ENCODE data around the gene DCP2.

Gene DCP2

DNA sequence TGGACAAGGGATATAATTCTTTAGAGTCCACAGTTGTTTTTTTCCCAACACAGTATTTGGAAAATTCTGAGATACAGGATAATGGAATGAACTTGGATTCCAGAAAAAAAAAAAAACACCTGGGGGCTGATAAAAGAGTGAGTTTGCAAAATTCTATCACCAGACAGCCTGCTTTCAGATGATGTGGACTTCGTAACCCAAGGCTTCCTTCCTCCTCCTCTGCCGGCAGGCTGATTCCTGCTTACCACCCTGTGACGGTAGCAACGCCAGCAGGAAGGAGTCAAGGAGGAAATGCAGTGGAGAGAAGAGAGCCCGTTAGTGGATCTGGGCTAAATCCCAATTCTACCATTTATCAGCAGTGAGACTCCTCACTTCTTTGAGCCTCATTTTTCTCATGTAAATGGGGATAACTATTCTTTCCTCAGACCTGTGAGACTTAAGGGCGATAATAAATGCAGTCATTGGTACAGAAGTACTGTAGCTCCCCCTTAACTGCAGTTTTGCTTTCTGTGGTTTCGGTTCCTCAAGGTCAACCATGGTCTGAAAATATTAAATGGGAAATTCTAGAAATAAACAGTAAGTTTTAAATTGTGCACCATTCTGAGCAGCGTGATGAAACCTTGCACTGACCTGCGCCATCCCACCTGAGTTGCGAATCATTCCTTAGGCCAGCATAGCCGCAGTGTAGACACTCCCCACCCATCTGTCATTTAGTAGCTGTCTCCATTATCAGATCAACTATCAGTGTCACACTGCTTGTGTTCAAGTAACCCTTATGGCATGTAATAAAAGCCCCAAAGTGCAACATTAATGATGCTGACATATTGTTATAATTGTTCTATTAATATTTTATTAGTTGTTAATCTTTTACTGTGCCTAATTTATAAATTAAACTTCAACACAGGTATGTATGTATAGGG, 71.4 kb downstream of the DCP2 start:
- no peak for DNase-seq (ENCODE audit: low spot score)

DNA sequence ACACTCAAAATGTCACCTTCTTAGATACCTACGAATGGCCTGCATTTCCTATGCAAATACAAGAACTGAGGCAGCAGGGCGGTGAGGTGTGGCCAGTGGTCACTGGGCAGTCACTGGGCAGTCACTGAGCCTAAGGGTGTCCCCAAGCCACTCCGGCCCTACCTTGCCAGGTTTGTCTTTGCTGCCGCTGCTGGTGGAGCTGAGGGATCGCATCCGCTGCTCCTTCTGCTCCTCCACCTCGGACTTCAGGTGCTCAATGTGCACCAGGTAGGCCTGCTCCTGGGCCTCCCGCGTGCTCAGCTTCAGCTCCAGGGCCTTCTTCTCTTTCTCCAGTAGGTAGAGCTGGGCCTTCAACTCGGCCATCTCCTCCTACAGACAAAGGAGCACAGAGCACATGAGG, 72.3 kb downstream of the DCP2 start:
- DNase-seq (ENCODE audit: low spot score) = no peak

DNA sequence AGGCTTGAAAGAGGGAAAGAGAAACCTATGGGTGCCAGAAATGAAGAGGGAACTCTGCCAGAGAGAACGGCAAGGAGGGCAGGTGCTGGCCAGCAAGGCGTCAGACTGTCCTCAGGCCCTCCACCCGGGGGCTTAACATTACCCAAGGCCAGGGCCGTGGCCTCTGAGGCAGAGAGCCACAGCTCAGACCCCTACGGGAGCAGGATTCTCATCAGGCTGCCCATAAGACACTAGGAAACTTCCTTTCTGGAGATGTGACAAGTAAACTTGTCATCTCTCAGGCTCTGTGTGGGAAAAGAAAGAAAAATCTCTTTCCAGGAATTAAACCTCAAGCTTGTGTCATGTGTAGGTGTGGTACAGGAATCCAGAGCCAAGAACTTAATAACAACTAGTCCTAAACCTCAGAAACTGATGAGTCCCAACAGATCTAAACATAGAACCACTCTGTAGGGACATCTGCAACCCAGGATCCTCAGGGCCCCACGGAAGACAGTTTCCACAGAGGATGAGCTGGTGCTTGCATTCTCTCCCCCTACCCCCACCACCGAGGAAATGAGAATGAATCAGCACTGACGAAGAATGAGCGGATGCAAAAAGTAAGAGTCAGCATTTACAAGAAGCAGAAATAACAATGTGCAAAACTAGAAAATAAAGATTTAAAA, 74.3 kb downstream of the DCP2 start:
- DNase-seq (ENCODE audit: low spot score) = no peak

DNA sequence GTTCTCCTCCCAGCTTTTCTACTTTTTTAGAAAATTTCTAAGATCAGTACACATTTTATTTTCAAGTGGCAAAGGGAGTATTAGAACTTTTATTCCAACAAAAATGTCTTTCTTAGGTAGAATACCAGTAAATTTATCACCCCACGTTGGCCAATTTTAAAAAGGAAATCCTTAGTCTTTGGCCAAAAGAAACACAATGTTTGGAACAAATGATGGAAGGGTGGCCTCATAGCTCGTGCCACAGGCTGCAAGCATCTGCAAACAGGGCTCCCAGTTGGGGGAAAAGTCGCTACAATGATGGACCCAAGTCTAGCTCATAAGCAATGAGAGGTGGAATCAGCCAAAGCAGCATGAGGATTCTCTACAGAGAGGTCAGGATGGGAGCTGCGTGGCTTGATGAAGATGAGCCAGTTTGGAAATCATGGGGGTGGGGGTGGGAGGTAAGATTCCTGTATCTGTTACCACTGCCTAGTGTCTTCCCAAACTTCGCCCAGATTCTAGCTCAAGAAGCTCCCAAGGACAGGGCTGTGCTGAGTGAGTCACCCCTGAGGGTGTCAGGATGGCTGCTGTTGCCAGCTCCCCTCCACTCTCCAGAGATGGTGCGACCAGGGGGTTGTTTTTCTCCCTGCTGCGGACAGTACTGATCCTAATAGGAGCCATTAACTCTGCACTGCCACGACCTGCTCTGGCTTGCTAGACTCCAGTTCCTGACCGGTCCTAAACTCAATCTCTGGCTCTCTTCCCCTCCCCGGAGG, 75.6 kb downstream of the DCP2 start:
- no peak for DNase-seq (ENCODE audit: low spot score)

DNA sequence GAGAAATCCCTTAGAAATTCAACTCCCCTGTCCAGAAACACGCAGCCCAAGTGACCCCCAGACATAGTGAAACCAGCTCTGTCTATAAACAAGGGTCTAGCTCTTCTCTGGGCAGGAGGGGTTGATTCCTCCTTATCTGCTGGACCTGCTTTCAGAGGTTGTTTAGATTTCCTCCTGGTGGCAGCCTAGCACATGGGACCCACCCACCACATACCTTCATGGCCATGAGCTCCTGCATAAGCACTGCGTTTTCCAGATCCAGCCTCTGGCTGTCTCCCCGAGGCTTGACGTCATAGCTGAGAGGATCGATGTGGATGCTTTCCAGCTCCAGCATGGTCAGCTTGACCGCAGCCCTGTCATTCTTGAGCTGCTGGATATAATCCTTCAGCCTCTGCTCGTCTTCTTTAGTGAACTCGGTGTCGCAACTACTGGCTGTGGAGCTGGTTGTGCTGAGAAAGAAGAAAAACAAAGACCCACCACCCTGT, 77.0 kb downstream of the DCP2 start:
- DNase-seq (ENCODE audit: low spot score) = no peak

DNA sequence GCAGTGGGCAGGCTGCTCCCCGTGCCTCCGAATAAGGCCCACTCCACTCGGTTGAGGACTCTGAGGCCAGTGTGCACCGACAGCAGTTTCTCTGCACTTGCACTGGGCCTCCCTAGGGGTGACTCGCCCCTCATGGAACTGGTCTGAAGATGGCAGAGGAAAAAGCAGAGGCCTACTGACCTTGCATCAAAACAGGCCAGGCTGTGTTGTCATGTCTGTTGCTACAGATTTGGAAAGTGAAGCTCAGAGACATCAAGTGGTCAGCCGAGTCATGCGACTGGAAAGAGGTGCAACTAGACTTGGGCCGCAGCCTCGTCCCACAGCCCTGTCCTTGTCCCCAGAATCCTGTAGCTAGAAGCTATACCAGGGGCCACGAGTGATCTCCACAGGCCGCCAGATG, 78.3 kb downstream of the DCP2 start:
- DNase-seq (ENCODE audit: low spot score) = no peak

DNA sequence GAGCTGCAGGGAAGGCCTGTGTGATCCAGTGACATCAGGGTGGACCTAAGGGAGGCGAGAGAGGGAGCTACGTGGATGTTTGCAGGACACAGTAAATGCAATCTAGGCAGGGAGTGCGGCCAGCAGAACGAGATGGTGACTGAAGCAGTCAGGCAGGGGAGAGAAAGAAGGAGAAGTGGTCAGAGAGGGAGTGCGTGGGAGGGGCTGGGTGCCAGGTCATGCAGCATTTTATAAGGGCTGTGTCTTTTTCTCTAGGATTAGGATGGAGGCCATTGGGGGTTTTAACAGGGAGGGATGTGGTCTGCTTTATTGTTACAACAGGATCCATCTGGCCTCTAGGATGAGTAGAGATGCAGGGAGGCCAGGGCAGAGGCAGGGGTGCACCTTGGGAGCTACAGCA, 80.4 kb downstream of the DCP2 start:
- DNase-seq (ENCODE audit: low spot score) = no peak

DNA sequence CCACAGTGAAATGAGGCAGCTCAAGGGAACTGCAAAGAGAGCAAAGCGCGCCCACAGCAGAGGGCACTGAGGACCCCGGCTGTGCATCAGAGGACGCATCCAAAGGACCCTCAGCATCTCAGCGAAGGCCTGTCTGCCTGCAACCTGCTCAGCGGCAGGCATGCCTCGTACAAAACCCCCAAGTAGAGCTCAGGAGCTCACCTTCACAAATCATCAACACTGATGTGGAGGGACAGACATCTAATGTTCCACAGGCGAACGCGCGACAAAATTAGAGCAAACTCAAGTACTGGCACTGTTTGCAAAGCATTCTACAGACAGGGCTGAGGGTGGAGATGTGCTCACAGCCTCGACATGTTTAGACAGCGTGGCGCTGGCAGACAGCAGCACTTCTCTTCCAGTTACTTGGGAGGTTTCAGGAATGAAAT, 81.0 kb downstream of the DCP2 start:
- no peak for DNase-seq (ENCODE audit: low spot score)

DNA sequence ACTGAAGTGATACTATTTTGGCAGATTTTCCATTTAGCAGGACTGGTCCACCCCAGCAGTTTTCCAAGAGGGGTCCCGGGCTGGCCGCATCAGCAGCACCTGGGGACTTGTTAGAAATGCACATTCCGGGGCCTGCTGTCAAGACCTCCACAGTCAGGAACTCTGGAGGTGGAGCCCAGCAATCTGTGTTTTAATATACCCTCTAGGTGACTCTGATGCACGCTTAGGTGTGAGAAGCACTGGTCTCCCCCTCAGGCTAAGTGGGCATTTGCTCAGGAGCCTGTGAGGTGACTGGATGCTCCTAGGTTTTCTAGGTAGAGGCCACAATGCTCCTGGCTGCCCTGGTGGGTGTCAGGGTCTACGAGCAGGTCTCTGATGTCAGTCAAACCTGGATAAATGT, 81.7 kb downstream of the DCP2 start:
- no peak for DNase-seq (ENCODE audit: low spot score)

DNA sequence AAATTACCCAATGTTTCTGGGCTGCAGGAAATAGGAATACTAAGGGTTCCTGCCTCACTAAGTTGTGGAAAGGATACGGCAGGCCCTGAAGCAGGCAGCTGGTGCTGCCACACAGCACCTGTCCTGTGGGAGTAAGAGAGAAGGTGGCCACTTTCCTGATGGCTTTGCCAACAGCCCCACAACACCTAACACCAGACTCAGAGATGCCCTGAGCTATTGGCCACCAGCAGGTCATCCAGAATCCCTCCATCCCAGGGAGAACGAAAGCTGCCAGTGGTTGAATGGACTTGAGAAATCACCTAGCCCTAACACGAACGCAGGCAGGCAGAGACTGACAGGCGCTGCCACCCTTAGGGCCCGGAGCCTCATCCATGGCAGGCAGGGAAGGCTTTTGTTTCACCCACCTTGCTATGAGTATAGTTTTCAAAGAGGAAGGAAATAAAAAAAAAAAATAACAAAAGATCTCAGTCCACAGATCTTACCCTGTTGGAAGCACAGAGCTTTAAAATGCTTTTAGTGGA, 82.2 kb downstream of the DCP2 start:
- DNase-seq (ENCODE audit: low spot score) = no peak

DNA sequence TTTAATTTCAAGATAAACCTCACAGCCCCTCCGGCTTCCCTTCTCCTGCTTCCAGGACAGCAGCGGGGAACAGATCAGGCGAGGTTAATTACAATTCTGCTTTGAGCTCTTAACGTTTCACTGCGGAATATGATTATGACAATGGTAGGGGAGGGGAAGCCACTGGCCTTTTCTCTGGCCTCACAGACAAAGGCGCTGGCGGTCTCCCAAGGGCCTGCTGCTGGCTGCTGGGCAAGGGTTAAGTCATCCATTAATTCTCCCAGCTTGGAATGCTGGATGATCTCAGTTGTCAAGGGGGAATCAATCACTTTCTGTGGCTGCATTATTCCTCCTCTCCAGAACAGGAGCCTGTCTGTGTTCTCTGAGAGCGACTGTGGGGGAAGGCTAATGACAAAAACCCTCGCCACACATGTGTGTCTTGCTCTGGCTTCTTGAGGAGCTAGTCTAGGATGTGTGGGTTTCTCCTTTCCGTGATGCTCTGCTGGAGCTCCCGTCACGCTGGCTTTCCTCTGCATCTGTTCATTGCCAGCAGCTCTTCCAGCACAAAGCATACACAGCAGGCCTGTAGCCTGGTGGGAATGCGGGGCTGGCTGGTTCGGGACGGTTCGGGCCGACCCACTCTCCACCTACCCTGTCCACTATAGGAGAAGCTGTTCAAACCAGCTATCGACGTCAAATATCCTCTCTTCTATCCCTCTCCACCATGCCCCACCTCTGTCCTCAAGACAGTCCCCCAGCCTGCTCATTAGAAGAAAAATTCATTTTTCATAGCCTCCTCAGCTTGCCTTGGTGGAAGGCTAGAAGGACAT, 82.8 kb downstream of the DCP2 start:
- DNase-seq (ENCODE audit: low spot score) = no peak

DNA sequence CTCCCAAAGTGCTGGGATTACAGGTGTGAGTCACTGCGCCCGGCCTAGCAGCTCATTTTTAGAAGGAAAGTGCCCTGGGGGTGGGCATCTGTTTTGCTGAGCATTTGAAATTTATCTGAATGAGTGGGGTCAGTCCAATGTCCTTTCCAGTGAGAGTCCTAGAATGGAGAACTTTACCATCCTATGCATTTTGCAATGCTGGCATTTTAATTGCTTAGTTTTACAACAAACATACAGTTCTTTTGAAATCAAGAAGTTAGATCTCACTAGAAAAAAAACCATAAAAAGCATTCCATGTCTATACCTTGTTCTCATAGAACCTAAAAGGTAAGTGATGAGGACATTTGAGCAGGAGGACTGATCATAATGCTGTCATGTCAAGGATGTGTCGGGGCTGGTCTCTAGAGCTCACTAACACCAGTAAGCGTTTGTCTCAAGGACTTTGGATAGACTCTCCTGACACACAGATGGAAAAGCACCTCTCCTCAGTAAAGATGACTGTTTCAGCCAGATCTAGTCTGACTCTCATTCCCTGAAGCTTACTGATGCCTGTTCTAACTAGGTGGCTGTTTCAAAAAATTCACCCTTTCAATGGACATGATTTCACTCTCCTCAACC, 83.9 kb downstream of the DCP2 start:
- DNase-seq (ENCODE audit: low spot score) = no peak

DNA sequence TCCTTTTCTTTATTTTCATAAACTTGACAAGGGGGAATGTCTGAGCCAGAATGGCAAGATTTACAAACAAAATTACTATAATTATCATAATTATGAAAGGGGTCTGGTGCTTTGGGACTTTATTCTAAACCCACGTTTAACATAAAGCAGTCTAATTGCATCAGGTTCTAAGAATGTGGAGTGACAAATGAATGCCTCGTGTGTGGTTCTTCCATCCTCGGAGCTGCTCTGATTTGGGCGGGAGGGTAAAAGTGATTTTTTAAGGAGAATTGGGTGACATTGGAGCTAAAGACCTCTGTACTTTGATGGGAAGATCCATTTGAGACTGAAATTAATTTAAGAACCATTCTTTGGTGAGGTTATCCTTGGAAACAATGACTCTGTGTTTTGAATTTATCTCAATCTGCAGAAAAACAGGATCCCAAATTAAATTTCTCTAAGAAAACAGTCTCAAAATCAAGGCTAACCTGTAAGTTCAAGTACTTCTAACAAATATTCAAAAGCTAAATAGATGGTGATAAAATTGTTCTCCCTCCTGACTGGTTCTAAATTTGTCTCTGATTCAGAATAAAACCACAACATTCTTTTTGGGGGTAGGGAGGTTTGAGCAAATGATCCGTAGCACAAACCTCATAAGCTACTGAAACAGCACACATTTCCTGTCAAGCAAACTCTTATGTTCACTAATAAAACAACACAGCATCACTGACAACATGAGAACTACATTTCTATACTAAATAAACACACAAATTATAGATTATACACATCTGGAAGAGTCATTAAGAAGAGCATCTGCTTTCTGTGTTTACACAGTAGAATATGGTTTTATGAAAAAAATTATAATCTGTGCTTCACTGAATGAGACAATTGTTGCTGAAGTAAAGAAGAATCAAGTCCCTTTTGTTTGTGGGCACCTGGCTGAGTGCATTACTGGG, 85.5 kb downstream of the DCP2 start:
- DNase-seq (ENCODE audit: low spot score) = no peak

DNA sequence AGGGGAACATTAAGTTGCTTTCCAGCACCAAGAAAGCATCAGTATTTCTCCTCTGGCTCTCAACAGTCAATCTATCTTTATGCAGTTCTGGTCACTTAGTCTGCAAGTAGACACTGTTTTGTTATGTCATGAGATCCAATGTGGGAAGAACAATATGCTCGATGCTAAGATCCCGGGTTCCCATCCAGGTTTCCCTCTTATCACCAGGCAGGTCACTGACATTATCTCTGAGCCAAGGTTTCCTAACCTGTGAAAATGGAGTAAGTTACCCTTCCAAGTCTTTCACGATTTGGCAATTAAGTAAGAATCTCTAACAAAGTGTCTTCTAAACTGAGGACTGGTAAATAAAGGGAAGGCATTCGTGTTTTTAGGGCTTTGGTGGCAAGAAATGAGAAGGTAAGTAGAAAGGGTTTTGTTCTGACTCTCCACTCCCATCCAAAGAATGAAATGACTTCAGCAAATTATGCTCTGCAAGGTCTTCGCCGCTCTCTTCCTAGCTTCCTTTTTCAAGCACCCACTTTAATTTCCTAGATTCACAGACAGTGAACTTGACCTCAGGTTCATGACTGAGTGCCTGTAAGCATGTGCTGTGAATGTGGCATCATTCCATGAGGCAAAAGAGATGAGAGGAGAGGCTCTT, 86.4 kb downstream of the DCP2 start:
- DNase-seq (ENCODE audit: low spot score) = no peak

DNA sequence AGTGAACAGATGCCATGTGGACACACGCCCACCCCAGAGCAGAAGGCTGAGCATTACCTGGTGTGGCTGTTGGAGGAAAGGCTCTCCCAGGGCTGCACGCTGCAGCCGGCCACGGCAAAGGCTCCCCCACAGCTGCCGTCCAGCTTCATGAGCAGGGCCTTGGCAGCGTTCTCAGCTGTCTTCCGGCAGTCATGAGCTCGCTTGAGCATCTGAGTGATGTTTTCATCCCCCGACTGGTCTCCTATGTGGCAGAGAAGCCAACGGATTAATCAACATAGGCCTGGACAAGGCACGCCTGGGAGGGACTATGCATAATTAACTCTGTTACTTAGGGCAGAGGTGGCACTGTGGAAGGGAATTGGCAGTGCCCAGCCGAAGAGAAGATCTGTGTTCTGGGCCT, 87.3 kb downstream of the DCP2 start:
- DNase-seq (ENCODE audit: low spot score) = no peak

DNA sequence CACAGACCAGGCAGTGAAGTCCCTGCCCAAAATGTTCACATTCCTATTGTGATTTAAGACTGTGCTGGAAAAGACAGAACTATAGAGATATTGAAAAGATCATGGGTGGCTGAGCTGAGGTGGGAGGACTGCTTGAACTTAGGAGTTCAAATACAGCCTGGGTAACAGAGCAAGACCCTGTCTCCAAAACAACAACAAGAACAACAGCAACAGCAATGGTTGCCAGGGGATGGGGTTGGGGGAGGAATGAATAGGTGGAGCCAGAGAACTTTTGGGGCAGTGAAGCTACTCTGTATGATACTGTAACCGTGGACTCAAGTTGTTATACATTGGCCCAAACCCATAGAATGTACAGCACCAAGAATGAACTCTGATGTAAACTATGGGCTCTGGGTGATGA, 88.2 kb downstream of the DCP2 start:
- DNase-seq (ENCODE audit: low spot score) = no peak

DNA sequence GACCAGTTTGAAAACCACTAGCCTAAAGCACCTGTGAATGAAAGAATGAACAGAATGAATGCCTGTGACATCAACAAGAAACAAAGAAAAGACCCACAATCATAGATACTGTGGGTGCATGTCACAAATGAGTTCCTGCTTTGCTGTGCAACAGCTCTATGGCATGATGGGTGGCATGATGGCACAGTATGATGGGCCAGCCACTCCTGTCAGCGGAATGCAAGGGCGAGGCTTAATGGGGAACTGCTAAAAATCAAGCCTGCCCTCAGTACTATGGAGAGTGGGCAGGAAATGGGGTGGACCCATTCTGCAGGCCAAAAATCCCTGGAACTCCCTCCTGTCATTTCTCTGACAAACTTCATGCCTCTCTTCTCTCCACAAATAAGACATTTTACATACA, 89.0 kb downstream of the DCP2 start:
- no peak for DNase-seq (ENCODE audit: low spot score)

DNA sequence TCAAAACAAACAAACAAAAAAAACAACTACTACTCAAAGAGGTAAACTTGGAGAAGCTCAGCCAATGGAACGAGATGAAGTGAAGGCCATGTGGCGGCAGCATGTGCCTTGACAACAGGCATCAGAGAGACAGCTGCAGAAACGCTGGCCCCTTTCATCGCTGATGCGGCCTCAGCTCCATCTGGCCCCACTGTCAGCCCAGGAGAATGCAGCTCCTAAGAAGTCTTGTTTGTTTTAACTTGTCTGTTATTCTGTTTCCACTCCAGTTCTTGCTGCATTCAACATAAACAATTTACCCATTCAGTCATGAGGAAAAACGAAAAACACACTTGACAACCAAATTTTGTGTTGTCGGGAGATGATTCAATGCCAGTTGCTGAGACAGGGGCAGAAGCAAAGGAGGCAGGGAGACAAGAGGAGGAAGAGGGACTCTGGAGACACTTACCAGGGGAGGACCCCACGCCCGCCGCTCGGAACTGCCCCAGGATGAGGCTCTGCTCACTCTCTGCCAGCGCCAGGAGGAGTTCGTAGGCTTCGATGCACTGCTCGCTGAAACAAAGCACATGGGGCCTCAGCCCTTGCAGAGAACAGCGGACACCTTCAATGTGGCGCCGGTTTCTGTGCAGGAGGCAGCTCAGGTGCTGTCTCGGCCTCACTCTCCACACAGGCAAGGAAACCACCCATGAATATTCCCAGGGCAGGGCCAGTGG, 91.2 kb downstream of the DCP2 start:
- no peak for DNase-seq (ENCODE audit: low spot score)

DNA sequence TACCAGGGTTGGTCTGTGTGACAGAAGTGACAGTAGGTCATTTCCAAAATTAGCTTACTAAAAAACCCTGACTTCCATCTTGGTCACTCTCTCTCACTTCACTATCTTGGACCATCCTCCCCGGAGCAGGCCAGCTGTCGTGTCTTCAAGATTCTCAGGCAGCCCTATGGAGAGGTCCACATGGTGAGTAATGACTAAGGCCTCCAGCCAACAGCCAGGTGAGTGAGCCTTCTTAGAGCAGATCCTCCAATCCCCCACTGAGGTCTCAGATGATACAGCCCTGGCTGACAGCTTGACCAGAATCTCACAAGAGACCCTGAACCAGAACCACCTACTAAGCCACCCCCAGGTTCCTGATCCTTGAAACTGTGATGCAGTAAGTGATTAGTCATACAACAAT, 92.0 kb downstream of the DCP2 start:
- no peak for DNase-seq (ENCODE audit: low spot score)

Measured in HuH-7 (cell line).